Measurements from ENCODE around the gene NTMT2.

DNA sequence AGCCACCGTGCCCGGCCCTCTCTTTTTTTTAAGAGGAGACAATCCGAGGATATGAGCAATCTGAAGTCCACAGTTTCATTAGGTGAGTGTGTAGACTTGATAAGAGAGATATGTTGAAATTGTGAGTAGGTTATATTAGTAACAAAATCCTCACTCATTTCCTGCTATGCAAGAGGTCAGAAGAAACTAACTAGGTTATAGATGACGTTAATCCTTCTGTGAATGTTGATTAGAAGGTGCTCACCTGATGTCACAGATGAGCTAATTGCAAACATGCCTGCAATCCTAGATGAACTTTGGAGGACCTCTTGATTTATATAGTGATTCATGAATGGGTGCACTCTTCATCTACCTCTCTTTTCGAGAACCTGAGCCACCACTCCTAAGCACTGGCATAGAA is 29.3 kb downstream of the NTMT2 start:
- no peak for TF ChIP-seq CTCF (IDR thresholded peaks at IDR 0.05; ENCODE audit: low read depth, low read length)
- TF ChIP-seq POLR2A (IDR thresholded peaks at IDR 0.05; ENCODE audit: extremely low read depth, insufficient read length), result no peak
- TF ChIP-seq MAX (IDR thresholded peaks at IDR 0.05; ENCODE audit: low read depth, low read length), result no peak

All from NB4 (cell line).